Measurements from ENCODE around the gene ARL13B. TPM values are rescaled to one million over a fixed set of nuclear protein-coding genes. Genes with fewer than 3 reads are reported as not detected.
"Not testable (repeated sequence)": the region's sequence is repeated elsewhere in the genome, so short reads cannot be mapped to it uniquely, and the experiment has no call there.

ARL13B gene
- total RNA-seq, 1 experiment from 2014 or later: 20.9 TPM

DNA sequence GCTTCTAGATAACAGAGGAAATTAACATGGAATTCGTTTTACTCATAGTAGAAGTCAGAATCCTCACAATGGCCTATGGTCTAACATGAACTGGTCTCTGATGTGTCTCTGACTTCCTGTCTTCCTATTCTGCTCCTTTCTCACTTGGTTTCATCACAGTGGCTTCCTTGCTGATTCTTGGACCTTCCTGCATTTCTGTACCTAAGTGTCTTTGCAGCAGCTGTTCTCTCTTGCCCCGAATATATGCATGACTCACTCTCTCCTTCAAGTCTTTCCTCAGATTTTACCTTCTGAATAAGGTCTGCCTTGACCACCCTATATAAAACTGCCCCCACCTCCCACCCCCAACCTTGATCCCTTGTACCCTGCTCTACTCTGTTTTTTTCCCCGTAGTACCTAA, 14.1 kb downstream of the ARL13B start:
- peak; percentile 5 for DNase-seq (ENCODE audit: low read depth)

GRCh38 chr3:94001191-94001590, 21.2 kb downstream of the ARL13B start:
- DNase-seq (ENCODE audit: low read depth): no peak

- DNase-seq (ENCODE audit: low read depth): no peak
Measured at GRCh38 chr3:94001827-94002495, 22.0 kb downstream of the ARL13B start.

- peak; percentile 62 for DNase-seq (ENCODE audit: low read depth)
Measured at GRCh38 chr3:94004301-94004910, 24.5 kb downstream of the ARL13B start.

GRCh38 chr3:94008253-94008652, 28.3 kb downstream of the ARL13B start:
- DNase-seq (ENCODE audit: low read depth): no peak

DNA sequence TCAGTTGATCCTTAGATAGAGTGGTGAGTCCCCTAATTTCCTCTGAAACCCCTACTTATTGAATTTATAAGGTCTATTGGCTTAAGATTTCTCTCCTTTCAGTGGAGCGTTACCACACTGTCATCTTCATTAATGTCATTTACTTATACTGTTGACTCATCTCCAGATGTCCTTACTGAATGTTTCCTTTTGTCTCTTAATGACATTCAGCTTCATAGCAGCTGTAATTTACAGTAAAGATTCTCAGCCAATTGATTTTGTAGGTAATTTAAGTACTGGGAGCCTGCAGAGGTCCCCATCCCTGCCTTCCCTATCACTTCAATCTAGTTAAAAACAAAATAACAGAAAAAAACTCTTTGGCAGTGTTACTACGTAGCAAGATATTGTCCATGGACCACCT, 29.7 kb downstream of the ARL13B start:
- DNase-seq (ENCODE audit: low read depth): no peak

DNA sequence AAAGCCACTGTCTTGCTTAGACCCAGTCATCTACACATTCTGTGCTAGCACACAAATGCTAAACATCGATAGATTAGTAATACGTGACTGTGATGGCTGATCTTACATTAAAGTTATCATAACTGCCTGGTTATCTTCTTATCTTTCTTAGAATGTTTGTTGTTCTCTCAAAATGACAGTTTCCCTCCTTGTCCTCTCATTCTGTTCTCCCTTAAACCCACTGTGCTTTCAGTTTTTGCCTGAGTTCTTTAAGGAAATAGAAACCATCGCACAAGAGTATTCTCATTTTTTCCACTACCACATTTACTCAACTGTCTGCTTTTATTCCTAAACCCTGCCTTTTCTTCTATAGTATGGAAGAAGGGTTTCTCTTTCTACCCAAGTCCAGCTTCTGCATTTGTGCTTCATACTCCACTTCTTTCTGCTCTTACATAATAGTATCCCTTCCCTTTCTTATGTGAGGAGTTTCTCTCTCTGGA, 31.3 kb downstream of the ARL13B start:
- DNase-seq (ENCODE audit: low read depth): no peak

DNA sequence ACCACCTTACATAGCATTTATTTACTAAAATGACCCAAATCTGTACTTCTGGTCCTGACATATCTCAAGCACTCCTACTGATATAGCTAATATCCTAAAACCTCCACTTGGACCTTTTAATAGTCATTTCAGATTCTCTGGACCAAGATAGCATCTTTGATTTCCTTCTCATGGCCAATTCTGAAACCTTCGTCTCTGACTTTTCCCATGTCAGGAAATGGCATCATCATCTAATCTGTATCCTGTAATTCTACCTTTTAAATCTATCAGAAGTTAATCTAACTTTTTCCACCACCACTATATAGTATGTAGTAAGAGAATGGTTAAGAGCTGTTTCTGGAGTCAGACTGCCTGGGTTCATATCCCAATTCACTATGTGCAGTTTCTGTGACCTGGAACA, 32.2 kb downstream of the ARL13B start:
- DNase-seq (ENCODE audit: low read depth): no peak

GRCh38 chr3:94015025-94015424, 35.1 kb downstream of the ARL13B start:
- DNase-seq (ENCODE audit: low read depth): no peak

DNA sequence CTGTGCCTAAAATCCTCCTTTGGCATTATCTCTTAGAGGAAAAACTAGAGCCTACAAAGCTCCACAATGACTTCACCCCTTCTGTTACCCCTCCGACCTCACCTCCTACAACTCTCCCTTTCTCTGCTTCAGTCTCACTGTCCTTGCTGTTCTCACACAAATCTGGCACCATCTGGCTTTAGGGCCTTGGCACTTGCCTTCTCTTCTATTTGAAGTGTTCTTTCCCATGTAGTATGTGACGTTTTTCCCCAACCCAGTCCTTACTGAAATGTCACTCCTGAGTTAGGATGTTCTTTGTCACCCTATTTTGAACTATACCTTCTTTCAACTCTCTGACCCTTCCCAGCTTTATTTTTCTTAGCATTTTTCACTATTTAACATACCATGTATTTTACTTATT, 39.7 kb downstream of the ARL13B start:
- no peak for DNase-seq (ENCODE audit: low read depth)

GRCh38 chr3:94020293-94020692, 40.3 kb downstream of the ARL13B start:
- DNase-seq (ENCODE audit: low read depth): no peak

DNA sequence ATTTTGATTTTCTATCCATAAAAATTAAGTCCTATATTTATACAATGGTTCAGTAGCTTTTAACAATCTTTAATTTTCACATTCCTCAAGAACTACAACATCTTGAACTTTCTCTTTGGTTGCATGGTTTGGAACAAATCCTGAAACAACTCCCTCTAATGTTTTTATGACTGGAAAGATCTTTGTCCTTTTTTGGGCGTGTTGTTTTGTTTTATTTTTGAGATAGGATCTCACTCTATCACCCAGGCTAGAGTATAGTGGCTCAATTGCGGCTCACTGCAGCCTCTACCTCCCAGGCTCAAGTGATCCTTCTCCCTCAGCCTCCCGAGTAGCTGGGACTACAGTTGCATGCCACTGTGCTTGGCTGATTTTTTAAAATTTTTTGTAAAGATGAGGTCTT, 44.4 kb downstream of the ARL13B start:
- DNase-seq (ENCODE audit: low read depth): peak; percentile 5

- DNase-seq (ENCODE audit: low read depth): no peak
Measured at GRCh38 chr3:94026623-94027022, 46.7 kb downstream of the ARL13B start.

DNA sequence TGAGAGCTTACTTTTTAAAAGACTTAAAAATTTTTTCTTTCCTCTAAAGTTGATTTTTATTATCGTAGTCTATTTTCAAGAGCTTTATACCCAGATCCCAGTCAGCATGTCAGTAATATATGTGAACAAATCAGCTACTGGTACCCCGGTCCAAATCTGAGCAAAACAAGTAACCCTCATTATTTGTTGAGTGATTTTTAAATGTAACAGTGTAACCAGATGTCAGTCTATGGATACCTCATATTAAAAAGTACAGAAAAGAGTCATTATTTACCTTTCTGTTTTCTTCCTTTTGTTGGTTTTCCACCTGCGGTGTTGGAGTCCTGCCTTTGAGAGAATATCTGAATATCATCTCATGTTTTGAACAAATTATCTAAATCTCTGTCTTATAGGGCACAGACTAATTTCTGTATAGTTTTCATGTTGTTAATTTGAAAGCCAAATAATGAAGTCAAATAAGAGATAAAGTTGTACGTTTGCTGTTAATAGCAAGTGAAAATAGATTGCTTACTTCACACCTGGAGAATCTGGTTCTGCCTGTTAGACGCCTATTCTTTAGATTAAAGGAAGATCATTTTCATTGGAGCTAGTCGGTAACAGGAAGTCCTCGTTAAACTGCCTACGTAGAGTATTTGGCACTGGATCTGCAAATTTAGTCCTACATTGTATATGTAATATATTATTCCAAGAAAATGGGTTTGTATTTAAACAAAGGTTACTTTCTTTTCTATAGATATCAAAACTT, 48.3 kb downstream of the ARL13B start, which contains the start of gene STX19:
STX19 (minus strand) TSS at position 505 of the 745 bp plus-strand sequence. CDS start 13,328 bp downstream, outside the sequence.
- DNase-seq (ENCODE audit: low read depth): no peak

DNA sequence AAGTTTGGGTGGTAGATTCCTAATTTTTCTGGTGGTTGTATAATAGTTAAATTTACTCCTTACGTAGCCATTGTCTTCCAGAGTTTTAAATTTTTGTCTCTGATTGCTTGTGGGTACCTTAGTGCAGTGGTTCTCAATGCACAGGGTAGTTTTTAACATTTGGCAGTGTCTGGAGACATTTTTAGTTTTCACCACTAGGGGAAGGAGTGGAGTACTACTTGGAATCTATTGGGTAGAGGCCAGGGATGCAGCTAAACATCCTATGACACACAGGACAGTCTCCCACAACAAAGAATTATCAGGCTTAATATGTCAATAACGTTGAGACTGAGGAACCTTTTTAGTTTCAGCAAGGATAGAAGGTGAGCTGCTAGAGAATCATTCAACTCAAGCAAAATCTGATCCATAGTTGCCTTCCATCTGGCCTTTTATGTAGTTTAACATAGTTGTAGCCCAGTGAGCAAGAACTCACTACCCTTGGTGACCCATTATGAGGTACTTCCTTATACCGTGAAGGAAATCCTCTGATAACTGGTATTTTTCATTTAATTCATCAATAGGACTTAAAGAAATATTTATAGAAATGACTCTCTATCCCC, 57.1 kb downstream of the ARL13B start:
- DNase-seq (ENCODE audit: low read depth): peak; percentile 53

GRCh38 chr3:94043285-94043684, 63.3 kb downstream of the ARL13B start:
- DNase-seq (ENCODE audit: low read depth): no peak

DNA sequence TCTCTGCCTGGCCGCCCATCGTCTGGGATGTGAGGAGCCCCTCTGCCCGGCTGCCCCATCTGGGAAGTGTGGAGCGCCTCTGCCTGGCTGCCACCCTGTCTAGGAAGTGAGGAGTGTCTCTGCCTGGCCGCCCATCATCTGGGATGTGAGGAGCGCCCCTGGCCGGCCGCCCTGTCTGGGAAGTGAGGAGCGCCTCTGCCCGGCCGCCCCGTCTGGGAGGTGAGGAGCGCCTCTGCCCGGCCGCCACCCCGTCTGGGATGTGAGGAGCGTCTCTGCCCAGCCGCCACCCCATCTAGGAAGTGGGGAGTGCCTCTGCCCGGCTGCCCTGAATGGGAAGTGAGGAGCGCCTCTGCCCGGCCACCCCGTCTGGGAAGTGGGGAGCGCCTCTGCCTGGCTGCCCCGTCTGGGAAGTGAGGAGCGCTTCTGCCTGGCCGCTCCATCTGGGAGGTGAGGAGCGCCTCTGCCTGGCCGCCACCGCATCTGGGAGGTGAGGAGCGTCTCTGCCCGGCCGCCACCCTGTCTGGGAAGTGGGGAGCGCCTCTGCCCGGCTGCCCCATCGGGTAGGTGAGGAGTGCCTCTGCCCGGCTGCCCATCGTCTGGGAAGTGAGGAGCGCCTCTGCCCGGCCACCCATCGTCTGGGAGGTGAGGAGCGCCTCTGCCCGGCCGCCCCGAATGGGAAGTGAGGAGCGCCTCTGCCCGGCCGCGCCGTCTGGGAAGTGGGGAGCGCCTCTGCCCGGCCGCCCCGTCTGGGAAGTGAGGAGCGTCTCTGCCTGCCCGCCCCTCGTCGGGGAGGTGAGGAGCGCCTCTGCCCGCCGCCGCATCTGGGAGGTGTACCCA, 64.4 kb downstream of the ARL13B start:
- not testable (repeated sequence) for DNase-seq (ENCODE audit: low read depth)

DNA sequence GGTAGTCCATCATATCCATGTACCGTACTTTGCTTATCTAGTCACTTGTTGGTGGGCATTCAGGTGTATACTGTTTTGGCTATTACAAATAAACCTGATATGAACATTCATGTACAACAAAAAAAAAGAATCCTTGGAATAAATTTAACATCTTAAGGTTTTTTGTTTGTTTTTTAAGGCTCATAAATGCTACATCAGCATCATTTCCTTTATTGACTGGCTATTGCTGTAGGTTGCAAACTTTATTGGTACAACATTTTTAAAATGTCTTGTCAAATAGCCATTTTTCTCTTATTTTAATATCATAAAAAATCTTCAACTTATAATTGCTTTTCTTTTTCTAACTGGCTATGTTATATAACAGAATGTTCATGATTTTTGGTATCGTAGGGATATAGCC, 66.6 kb downstream of the ARL13B start:
- DNase-seq (ENCODE audit: low read depth): no peak

GRCh38 chr3:94049267-94049666, 69.3 kb downstream of the ARL13B start:
- DNase-seq (ENCODE audit: low read depth): no peak

GRCh38 chr3:94050546-94050945, 70.6 kb downstream of the ARL13B start:
- DNase-seq (ENCODE audit: low read depth): no peak

- no peak for DNase-seq (ENCODE audit: low read depth)
Measured at GRCh38 chr3:94061297-94061696, 81.3 kb downstream of the ARL13B start.
